ENCODE results near the gene SERPINH1. TPM values are rescaled to one million over a fixed set of nuclear protein-coding genes. Genes with fewer than 3 reads are reported as not detected.

SERPINH1 gene
- total RNA-seq, 3 donors from 2014 or later, result 168 to 264 (median 259) TPM

Other genes with a start within 250 kb of the SERPINH1 start
- 10 to 100 TPM; 31.2 to 64.0 (median 42.3) TPM for gene ARRB1, start 210.6 kb upstream of the SERPINH1 start, total RNA-seq
- gene RPS3, start 162.7 kb upstream of the SERPINH1 start, total RNA-seq, result 1,000 to 10,000 TPM; 1,024 to 2,406 (median 1,978) TPM
- 1 to 10 TPM; 1.6 to 2.7 (median 2.6) TPM for gene KLHL35, start 129.1 kb upstream of the SERPINH1 start, total RNA-seq
- gene GDPD5, start 36.3 kb upstream of the SERPINH1 start, total RNA-seq, result 10 to 100 TPM; 10.5 to 25.9 (median 14.8) TPM
- 1 to 10 TPM; 1.6 to 5.0 (median 2.6) TPM for gene MAP6, start 106.8 kb downstream of the SERPINH1 start, total RNA-seq
- 1 to 10 TPM in 2 of 3 donors, under 1 TPM in 1; 0.32 to 7.3 (median 1.3) TPM for gene MOGAT2, start 155.6 kb downstream of the SERPINH1 start, total RNA-seq
- gene DGAT2, start 206.5 kb downstream of the SERPINH1 start, total RNA-seq, result 100 to 1,000 TPM in 1 of 3 donors, 10 to 100 TPM in 2; 26.2 to 134 (median 36.1) TPM